Fibroblast of skin of right biceps (primary cell): Measurements from ENCODE around the gene WFS1.
A peak's percentile ranks its signal among the peaks of the same experiment; 100 is the strongest.

Experiments
- DNase-seq: peaks from one replicate; pipeline ENCODE4 v3.0.0-alpha.2; 2013

Gene WFS1, protein sequence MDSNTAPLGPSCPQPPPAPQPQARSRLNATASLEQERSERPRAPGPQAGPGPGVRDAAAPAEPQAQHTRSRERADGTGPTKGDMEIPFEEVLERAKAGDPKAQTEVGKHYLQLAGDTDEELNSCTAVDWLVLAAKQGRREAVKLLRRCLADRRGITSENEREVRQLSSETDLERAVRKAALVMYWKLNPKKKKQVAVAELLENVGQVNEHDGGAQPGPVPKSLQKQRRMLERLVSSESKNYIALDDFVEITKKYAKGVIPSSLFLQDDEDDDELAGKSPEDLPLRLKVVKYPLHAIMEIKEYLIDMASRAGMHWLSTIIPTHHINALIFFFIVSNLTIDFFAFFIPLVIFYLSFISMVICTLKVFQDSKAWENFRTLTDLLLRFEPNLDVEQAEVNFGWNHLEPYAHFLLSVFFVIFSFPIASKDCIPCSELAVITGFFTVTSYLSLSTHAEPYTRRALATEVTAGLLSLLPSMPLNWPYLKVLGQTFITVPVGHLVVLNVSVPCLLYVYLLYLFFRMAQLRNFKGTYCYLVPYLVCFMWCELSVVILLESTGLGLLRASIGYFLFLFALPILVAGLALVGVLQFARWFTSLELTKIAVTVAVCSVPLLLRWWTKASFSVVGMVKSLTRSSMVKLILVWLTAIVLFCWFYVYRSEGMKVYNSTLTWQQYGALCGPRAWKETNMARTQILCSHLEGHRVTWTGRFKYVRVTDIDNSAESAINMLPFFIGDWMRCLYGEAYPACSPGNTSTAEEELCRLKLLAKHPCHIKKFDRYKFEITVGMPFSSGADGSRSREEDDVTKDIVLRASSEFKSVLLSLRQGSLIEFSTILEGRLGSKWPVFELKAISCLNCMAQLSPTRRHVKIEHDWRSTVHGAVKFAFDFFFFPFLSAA

DNA sequence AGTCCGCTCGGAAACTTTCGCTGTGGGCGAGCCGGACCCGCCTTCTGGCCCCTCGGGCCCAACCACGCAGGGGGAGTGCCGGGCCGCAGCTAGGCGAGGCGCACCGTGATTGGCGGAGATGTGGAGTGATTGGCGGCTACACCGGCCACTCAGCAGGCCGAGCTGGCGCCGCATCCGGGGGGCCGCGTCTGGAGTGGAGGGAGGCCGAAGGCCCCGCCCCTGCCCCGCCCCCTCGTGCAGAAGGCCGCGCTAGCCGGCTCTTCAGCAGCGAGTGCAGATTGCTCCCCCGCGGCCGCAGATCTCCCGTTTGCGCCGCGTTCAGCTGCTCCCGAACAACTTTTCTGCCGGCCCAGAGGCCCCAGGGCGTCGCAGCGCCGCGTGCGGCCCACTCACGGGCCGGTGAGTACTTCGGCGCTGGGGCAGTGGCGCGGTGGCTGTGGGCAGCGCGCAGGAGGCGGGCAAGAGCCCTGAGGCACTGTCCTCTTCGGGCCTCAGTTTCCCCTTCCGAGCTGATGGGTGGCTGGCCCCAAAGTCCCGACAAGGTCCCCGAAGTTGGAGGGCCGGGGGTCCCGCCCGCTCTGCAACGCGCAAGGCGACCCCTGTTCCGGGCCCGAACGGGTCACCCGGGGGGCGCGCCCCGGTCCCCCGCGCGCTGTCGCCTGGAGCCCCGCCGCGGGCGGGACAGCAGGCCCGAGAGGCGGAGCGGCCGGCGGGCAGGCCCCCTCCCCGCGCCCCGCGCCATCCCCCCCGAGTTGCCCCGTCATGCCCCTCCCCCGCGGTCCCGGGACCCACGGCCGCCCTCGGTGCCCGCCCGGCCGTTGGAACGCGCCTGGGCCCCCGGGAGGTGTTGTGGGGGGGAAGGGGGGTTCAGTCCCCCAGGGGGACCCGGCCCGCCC is at the start of gene WFS1:
Gene WFS1, plus strand, starts transcription at position 235 of the 896 bp plus-strand sequence. CDS start 7,606 bp downstream, outside the sequence.
- peak; percentile 98 for DNase-seq

DNA sequence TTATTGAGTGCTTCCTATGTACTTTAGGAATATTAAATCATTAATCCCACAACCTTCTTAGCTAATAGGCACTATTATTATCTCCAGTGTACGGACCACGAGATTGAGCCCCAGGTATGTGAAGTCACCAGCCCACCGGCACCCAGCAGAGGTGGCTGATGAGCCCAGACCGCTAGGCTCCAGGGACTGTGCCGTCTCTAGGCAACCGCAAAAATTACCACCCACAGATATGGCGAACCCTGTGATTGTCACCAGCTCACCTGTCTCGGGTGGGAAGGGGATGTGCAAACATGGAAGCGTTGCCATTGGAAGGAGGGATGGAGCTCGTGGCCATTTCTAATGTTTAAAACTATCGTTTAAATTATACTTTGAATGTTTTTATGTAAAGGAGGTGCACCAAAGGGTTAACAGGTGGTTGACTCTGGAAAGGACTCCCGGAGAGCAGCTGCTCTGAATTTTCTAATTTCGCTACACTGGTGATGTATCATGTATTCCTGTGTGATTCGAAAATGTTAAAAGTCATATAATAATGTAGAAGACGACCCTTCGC is 48.3 kb upstream of the WFS1 start:
- DNase-seq: no peak

DNA sequence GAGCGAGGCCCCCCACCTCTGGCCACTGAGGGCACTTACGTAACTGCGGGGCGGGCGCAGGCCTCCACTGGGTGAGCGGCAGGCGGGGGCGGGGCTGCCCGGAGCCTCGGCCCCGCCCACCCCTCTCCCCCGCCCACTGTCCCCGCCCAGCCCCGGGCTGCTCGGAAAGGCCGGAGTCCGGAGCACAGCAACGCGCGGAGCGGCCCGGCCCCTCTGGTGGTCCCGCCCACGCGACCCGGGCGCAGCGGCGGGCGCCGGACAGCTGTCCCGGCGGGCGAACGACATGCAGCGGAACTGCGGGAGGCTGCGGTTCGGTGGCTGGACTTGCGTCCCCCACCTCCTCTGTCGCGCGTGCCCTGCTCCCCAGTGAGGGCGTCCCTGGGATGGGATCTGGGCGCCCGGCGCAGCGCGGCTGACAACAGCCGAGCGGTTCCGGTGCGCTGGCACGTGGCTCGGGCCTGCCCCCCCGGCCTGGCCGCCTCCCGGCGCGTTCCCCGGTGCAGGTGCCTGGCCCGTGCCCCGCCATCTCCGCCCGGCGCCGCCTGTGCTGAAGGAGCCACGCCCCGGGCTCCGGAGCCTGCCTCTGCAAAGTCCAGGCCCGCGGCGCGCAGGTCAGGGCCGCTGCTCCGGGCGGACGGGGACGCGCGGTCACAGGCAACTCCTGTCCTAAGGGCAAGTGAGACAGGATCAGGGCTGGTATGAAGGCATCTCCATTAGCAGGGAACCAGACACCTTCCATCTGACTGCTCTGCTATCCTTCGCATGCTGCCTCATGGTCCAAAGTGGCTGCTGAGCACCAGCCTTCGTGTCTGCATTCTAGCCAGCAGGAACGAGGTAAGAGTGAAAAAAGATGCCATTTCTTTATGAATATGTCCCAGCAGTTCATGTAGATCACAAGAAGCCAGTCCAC is 47.5 kb upstream of the WFS1 start:
- DNase-seq: peak; percentile 26

DNA sequence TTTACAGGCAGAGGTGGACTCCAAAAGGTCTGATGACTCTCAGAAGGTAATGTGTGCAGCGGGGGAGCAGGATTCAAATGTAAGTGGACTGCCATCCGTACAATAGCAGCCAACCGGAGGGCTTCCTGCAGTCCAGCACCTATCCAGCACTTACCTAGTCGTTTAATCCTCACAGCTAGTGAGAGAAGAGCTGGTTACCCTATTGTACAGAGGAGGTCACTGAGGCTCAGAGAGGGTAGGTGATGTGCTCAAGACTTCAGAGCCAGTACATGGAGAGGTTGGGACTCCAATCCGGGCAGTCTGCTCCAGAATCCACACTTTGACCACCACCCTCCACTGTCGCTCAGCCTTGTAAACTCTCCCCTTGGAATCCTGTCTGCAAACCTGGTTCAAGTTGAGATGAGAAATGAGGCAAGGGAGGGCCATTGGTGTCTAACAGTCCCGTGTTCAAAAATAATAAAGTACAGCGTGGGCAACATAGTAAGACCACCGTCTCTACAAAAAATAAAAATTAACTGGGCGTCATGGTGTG is 46.8 kb upstream of the WFS1 start:
- no peak for DNase-seq

DNA sequence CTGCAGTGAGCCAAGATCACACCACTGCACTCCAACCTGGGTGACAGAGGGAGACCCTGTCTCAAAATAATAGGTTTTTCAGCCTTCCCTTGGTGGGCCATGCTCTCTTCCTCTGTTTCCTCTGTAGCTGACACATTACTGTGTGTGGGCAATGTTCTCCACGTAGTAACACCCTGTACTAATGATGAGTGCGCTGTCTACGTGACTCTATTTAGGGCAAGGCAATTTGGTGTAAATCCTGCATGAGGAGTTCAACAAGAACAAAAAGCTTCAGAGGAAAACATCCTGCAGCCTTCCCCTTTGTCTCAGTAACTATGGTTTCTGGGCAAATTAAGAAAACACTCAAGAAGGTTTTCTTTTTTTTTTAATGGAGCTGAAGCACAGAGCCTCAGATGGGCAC is 44.9 kb upstream of the WFS1 start:
- no peak for DNase-seq

DNA sequence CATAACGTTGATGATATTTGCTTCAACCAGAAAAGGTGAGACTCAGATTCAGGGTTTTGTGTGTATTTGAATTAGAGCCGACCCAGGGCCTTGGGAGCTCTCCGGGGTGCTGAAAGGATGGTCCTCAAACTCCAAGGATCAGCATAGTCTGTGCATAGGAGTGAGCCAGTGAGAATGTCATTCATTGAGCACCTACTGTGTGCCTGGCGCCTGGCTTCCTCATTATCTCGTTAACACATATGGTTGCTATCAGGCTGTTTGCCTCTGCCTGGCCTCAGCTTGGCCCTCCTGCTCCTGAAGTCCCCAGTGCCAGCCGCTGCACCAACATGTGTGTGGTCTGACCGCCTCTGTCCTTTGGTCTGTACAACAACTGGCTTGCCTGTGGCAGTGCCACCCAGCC is 44.2 kb upstream of the WFS1 start:
- DNase-seq: peak; percentile 12

DNA sequence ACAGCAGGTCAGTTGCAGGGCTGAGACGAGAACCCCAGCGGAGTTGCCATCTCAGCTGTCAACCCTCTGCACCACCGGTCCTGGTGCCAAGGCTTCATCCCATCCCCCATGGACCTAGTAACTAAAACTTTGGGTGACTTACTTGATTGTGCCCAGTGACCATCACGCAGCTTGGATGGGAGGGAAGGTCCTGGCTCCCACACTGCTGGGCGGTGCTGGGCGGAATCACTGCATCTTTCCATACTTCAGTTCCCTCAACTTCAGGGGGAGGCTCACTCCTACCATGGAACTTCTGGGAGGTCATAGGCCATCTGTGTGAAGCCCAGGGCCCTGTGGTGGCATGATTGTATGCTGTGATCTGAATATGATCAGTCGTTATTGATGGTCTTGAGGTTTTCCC is 43.1 kb upstream of the WFS1 start:
- no peak for DNase-seq

DNA sequence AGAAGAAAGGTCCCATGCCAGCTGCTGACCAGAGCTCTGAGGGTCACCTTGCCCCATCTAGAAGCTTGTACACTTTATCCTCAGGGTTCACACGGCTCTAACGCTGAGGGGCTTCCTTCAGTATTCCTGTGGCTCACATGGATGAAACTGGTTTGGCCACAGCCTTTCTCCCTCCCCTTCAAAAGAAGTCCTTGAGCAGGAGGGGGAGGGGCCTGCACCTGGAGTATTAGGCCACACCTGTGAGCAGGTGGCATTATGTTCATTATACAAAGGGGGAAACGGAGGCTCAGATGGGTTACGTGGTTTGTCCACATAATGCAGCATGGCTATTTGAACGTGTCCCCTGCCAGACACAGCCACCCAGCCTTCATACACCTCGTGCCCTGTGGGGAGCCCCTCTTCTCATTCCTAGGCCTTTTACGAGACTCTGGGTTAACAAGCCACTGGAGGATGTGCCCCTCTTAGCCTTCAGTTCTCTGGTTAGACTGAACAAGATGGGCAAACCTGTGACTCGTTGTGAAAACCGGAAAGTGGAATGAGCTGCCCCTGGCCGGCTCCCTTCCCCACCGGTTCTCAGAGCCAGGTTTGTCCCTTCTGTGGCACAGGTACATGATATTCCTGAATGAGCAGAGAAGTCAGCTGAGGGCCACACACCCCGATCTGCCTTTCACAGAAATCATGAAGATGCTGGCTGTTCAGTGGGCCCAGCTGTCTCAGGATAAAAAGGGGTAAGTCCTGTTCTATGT is 42.1 kb upstream of the WFS1 start:
- no peak for DNase-seq

DNA sequence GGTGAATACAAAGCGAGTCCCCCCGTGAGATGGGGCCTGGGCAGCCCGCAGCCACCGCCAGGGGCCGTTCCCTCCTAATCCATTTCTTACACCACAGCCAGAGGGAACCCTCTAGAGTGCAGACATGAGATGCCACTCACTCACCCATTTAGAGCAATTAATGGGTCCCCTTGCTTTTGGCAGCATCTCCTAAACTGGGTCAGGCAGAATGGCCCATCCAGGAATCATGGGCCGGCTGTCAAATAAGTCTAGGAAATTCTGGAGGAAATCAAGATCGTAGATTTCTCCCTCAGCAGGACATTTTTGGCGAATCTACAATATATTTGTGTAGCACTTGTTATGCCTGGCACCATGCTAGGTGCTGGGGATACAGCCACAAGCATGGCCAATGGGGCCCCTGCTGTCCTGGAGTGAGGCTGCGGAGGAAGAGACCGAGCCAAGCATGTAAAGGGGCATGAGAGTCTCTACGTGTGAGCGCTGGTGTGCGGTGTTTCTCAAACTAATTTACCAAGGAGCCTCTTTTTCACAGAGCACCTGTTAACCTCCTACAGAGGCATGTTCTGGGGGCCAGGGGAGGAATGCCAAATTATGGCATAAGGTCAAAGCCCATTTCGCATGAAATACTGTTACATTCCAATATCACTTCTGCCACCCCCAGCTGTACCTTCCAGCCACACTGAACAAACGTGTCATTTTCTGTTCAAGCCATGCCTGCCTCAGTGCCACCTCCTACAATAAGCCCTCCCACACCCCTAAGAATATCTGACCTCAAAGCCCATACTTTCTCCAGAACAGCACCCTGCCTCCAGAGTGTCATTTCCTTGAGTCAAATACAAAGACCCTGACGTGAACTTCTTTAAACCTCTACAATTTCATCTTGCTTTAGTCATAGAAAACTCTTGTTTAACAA is 41.2 kb upstream of the WFS1 start:
- no peak for DNase-seq

DNA sequence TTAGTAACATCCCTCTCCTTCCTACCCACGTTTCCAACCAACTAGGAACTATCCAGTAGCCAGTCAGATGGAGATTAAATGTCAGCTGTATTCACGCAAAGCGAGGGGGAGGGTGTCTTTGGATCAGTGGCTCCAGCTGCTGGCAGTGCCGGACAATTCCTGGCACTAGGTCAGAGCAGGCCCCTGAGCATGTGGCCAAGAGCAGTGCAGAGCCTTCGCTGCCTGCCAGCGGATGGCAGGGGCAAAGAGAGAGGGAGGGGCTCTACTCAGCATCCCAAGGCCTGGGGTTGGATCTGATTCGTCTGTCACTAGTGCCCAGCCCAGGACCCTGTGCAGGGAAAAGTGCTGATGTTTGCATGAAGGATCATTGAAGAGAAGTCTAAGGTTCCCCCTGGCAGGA is 40.6 kb upstream of the WFS1 start:
- DNase-seq: no peak

DNA sequence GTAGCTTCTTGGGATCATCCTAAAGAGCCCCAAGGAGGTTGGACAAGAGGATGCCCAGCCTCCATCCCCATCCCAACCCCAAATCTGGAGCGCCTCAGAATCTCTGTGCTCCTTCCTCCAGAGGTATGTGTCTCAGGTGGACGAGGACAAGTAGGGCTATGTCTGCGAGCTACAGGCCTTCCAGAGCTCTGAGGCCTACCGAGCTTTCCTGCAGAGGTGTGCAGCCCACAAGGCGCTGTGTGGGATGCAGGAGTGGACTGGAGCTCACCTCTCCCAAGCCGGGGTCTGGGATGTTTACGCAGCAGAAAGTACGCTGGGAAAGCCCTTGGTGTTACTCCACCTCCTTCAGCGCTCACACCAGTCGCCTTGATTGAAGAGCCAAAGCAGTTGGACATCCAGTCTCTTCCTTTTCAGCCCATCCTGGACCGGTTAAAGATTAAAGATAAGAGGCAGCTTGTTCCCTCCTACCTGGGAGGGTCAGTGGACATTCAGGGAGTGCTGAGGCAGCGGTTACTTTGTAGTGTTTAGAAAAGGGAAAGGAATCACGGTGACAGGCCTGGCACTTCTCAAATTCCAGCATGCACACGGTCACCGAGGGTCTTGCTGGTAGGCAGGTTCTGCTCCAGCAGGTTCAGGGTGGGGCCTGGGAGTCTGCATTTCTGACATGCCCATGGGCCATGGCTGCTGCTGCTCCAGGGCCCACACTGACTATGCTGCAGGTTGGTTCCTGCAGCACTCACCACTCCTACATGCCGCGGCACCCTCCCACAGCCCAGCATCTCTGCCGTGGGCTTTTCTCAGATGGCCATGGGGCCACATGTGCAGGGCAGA is 39.8 kb upstream of the WFS1 start:
- no peak for DNase-seq

DNA sequence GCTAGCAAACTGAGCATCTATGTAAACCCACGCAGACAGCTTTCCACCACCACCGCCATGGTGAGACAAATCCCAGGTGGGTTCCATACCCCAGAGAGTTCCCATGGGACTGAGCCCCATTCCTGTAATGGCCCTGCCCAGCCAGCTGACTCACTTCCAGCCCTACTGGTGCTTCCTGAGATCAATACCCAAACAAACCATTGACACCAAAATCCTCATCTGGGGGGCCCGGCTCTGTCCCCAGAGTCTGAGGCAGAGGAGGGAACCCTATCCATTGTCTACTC is 39.2 kb upstream of the WFS1 start:
- no peak for DNase-seq

DNA sequence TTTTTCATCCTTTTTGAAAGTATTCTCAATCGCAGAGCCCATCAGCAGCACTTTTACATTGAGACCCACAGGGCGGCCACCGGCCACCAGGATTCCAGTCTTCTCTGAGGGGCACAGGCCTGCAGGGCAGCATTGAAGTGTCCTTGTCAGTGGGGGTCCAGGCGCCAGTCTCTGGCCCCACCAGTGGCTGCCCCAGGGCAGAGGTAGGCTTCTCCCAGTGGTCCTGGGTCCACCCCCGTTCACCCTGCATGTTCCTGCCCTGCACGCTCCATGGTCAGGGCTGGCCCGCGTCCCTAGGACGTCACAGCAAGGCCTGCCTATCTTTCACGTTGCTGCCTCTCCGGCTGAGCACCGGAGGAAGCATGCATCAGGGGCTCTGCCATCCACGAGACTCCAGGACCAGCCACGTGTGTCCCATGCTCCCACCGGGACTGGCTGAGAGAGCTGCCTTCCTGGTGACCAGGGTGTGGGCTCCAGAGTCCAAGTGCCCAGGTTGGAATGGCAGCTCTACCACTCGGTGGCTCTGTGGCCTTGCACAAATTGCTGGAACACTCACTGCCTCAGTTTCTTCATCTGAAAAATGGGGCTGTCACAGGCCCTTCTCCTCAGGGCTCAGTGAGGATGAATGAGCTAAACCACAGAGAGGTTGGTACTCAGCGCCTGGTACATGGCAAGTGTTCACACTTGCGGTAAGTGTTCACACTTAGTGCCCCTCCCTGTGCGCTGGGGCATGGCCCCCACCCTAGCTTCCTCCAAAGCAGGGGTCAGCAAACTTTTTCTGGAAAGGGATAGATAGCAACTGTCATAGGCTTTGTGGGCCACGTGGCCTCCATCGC is 38.6 kb upstream of the WFS1 start:
- no peak for DNase-seq

DNA sequence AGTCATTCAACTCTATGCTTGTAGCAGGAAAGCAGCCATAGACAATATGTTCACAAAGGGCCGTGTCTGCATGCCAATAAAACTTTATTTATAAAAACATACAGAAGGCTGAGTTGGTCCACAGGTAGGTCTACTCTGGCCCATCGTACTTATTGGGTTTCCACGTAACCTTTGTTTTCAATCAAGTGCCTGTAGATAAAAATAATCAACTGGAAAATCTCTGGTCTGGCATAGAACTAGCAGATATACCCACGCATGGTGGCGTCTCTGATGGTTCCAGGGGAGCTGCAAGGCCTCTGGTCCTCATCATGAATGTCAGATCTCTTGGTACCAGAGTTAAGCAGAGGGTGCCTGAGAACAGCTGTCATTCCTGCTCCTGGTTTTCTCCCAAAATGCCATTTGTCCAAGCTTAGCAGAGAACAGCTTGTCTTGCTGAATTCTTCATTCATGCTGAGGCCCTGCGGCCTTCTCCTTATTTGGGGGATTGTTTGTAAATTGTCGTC is 37.9 kb upstream of the WFS1 start:
- DNase-seq: no peak

DNA sequence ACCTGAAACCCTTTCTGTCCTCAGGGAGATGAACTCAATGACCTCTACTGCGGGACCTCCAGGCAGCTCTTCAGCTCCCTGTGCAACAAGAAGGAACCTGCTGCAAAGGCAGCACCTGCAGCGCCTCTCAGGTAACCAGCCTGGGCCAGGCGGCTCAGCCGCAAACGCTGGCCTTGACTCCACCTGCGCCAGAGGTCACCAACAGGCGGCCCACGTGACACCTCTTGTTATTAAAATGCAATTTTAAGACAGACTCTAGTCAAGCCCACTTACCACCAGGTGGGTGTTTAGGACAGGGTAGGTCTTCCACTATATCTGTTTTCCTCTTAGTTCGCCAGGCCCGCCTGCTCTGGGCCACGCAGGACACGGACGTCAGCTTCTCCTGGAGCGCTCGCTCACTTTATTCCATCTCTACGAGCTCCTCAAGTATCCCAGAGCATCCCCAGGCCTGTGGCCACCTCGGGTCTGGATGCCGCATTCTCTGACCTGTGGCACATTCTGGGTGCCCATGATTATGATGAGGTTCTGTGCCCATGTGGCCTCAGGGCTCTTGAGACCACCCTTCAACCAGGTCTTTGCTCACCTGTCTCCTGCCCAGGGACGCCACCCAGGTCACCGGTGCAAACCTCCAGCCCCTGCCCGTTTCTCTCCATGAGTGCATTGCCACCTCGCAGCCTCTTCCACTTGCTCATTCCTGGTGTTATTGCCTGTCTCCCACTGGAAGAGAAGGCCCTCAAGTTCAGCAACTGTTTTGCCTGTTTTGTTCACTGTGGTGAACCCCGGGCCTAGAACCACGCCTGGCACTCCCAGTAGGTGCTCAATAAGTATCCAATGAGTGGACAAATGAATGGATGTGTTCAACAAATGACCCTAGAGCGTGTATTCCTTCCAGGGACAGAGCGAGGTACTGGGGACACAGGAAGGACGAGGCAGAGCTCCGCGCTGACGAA is 36.5 kb upstream of the WFS1 start:
- no peak for DNase-seq

DNA sequence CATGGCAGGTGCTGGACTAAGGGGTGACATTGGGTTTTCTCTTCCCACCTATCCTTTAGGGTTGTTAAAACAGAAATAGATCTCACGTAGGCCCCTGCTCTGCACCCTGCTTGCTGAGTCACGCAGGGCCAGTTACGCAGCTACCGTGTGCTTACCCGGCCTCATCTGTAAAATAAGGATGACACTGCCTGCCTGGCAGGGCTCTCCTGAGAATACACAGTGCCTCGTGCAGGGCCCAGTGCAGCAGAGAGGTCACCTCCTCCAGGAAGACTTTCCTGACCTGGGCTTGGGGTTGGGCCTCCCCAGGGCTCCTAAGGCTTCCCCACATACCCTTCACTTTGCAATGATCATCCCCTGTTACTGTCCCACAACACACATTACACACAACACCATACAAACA is 35.7 kb upstream of the WFS1 start:
- no peak for DNase-seq
